GM12891 (cell line): Measurements from ENCODE around the gene TLK1.

Experiments
- POLR2AphosphoS5 ChIP-seq: IDR thresholded peaks from 2 replicates; pipeline ENCODE4 v1.6.1; 2011; ENCODE audit warnings: low read depth, low read length, control low read depth
- TAF1 ChIP-seq: IDR thresholded peaks from 2 replicates; pipeline ENCODE4 v1.6.1; 2011; ENCODE audit warnings: low read depth, low read length, control low read depth

- TF ChIP-seq POLR2AphosphoS5 (no peak), TAF1 (no peak)
These were observed 26.5 kb upstream of the TLK1 start for GRCh38 chr2:171187177-171187576.
